Measurements from ENCODE around the gene TMSB4X.

- no peak for TF ChIP-seq POLR2A (IDR thresholded peaks at IDR 0.05)
- no peak for TF ChIP-seq EP300 (IDR thresholded peaks at IDR 0.05)
Observed at GRCh38 chrX:12987340-12987739, 12.4 kb downstream of the TMSB4X start.

Data from stomach (tissue), 4 donors.